SU-DHL-6 (cell line): ENCODE data around the gene TMEM88.

Source experiments
- H2AFZ ChIP-seq: fragments of 200-600 bp; sonication (generic); 2 replicates; pipeline ENCODE4 v1.6.1; 2014; ENCODE audit warnings: low read depth, mild to moderate bottlenecking, moderate library complexity, mixed read lengths, antibody characterized with exemption, low read length; ENCODE audit not compliant: severe bottlenecking
- H3F3A ChIP-seq: fragments of 200-600 bp; shearing (Covaris generic); 2 replicates; pipeline ENCODE4 v1.6.0; 2016; ENCODE audit warnings: antibody characterized with exemption, mild to moderate bottlenecking; ENCODE audit not compliant: insufficient read depth
- H3K27ac ChIP-seq: fragments of 200-600 bp; sonication (generic); 2 replicates; pipeline ENCODE4 v1.5.1; 2016; ENCODE audit warnings: low read depth, mild to moderate bottlenecking, low read length, moderate library complexity, mixed read lengths
- H3K27me3 ChIP-seq: fragments of 200-600 bp; sonication (generic), shearing (Covaris generic); 2 replicates; pipeline ENCODE4 v1.6.0; 2014; ENCODE audit warnings: mild to moderate bottlenecking, low read length
- H3K36me3 ChIP-seq: fragments of 200-600 bp; sonication (generic); 2 replicates; pipeline ENCODE4 v1.6.1; 2014; ENCODE audit warnings: mild to moderate bottlenecking, low read length, mixed read lengths
- H3K4me2 ChIP-seq: fragments of 300-600, 200-600 bp; shearing (Covaris generic), sonication (generic); 2 replicates; pipeline ENCODE4 v1.6.0; 2014; ENCODE audit warnings: low read length, low read depth, mild to moderate bottlenecking; ENCODE audit not compliant: poor library complexity, severe bottlenecking
- H3K4me3 ChIP-seq: fragments of 200-600 bp; sonication (generic); 2 replicates; pipeline ENCODE4 v1.5.1; 2014; ENCODE audit warnings: antibody characterized with exemption, low read length, mild to moderate bottlenecking, mixed read lengths; ENCODE audit not compliant: insufficient read depth, poor library complexity, severe bottlenecking
- H3K79me2 ChIP-seq: fragments of 200-600 bp; sonication (generic); 2 replicates; pipeline ENCODE4 v1.6.1; 2014; ENCODE audit warnings: mild to moderate bottlenecking, low read length, moderate library complexity; ENCODE audit not compliant: insufficient read depth
- H3K9ac ChIP-seq: fragments of 200-600 bp; sonication (generic); 2 replicates; pipeline ENCODE4 v1.7.0; 2014; ENCODE audit warnings: mild to moderate bottlenecking, low read length
- H3K9me2 ChIP-seq: fragments of 200-600 bp; sonication (generic); replicated peaks from 2 replicates; pipeline ENCODE4 v1.6.1; 2014; ENCODE audit warnings: low read length; ENCODE audit not compliant: insufficient read depth
- H3K9me3 ChIP-seq: fragments of 200-600 bp; sonication (generic); 2 replicates; pipeline ENCODE4 v1.6.1; 2014; ENCODE audit warnings: low read length, mixed read lengths; ENCODE audit not compliant: insufficient read depth
- H4K20me1 ChIP-seq: fragments of 200-600 bp; sonication (generic); 2 replicates; pipeline ENCODE4 v1.6.1; 2014; ENCODE audit warnings: low read depth, mild to moderate bottlenecking, antibody characterized with exemption, low read length, moderate library complexity, mixed read lengths
- CTCF ChIP-seq: fragments of 200-600 bp; sonication (generic); IDR thresholded peaks from one replicate; pipeline ENCODE4 v1.5.1; 2017; ENCODE audit warnings: antibody characterized with exemption, mild to moderate bottlenecking, low read length, moderate library complexity; ENCODE audit not compliant: insufficient read depth, poor library complexity, severe bottlenecking
- EZH2phosphoT487 ChIP-seq: fragments of 200-600 bp; sonication (generic), shearing (Covaris generic); conservative IDR thresholded peaks from 2 replicates; pipeline ENCODE4 v1.6.1; 2018; ENCODE audit warnings: mild to moderate bottlenecking, antibody characterized with exemption, low read length, moderate library complexity, mixed read lengths

TMEM88 gene

GRCh38 chr17:7867881-7868329 lies 13.0 kb downstream of the TMEM88 start:
- no peak overlapping the region for H3K4me3 ChIP-seq

GRCh38 chr17:7873051-7873450 lies 18.2 kb downstream of the TMEM88 start:
- no peak overlapping the region for H3K27ac ChIP-seq
- no peak overlapping the region for H3K4me2 ChIP-seq
- no peak overlapping the region for H2AFZ ChIP-seq
- 0 out of 2 replicates have a peak, but pooled peaks cover 4% of the 10 kb centered on the region for H3K79me2 ChIP-seq
- H3K4me3 ChIP-seq: no peak overlapping the region
- no peaks in the 10 kb centered on the region for H3K27me3 ChIP-seq
- peaks cover 17% of the 10 kb centered on the region; the same call in 1 of the 2 replicates for H3F3A ChIP-seq
- H4K20me1 ChIP-seq: no peaks in the 10 kb centered on the region
- no peaks in the 10 kb centered on the region for H3K9me3 ChIP-seq
- TF ChIP-seq CTCF (no peak), EZH2phosphoT487 (no peak)
- no peak overlapping the region for H3K9ac ChIP-seq
- H3K36me3 ChIP-seq: peaks cover 15% of the 10 kb centered on the region
- H3K9me2 ChIP-seq: no peaks in the 10 kb centered on the region

More at GRCh38 chr17:7867881-7868329, 13.0 kb downstream of the TMEM88 start:
- no peaks in the 10 kb centered on the region; the same call in 1 of the 2 replicates for H3K36me3 ChIP-seq
- H4K20me1 ChIP-seq: no peaks in the 10 kb centered on the region
- no peak overlapping the region for H3K9ac ChIP-seq
- H3K79me2 ChIP-seq: 0 out of 2 replicates have a peak, but pooled peaks cover 8% of the 10 kb centered on the region
- H3K9me3 ChIP-seq: no peaks in the 10 kb centered on the region
- no peak overlapping the region for H3K27ac ChIP-seq
- no peaks in the 10 kb centered on the region for H3K27me3 ChIP-seq
- H2AFZ ChIP-seq: no peak overlapping the region
- peaks cover 6% of the 10 kb centered on the region; the same call in 1 of the 2 replicates for H3F3A ChIP-seq
- H3K4me2 ChIP-seq: no peak overlapping the region
- H3K9me2 ChIP-seq: no peaks in the 10 kb centered on the region
- no peak for TF ChIP-seq CTCF

DNA sequence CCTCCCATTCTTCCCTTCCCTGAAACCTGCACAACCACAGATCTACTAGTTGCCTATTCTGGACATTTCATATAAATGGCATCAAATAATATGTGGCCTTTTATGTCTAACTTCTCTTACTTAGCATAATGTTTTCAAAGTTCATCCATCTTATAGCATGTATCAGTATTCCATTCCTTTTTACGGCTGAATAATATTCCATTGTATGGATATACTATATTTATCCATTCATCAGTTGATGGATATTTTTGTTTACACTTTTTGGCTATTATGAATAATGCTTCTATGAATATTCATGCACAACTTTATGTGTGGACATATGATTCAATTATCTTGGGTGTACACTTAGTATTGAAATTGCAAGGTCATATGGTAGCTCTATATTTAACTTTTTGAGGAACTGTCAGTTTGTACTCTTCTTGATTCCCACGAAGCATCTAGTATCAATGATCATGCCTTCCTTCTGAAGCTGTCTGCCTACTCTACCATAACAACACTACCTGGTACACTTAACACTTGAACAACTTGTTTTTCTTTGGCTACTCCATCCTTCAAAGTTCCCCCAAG lies 21.0 kb downstream of the TMEM88 start:
- H3K9me3 ChIP-seq: no peaks in the 10 kb centered on the region
- TF ChIP-seq CTCF (no peak), EZH2phosphoT487 (no peak)
- H3K9me2 ChIP-seq: no peaks in the 10 kb centered on the region
- H4K20me1 ChIP-seq: no peaks in the 10 kb centered on the region
- H3K27ac ChIP-seq: no peak overlapping the region
- no peaks in the 10 kb centered on the region for H3K27me3 ChIP-seq
- H3F3A ChIP-seq: peaks cover 30% of the 10 kb centered on the region; the same call in 1 of the 2 replicates
- H3K9ac ChIP-seq: no peak overlapping the region
- no peaks in the 10 kb centered on the region for H3K79me2 ChIP-seq
- H3K36me3 ChIP-seq: peaks cover 22% of the 10 kb centered on the region
- H2AFZ ChIP-seq: no peak overlapping the region
- H3K4me3 ChIP-seq: no peak overlapping the region
- no peak overlapping the region for H3K4me2 ChIP-seq
